Psoas muscle (tissue), 8 donors: ENCODE data around the gene C10orf53. TPM values are rescaled to one million over a fixed set of nuclear protein-coding genes. Genes with fewer than 3 reads are reported as not detected.

Experiments used
- ATAC-seq, 4 donors: fragments of 200-7000 bp; cut with Tn5 transposase; one replicate each; pipeline ENCODE4 v1.9.1; 2020; ENCODE audit warnings: moderate library complexity in 3 of 4, mild to moderate bottlenecking in 2 of 4
- DNase-seq, 2 donors: peaks; one replicate each; pipeline ENCODE4 v3.0.0-alpha.2; 2020
- H3K27ac ChIP-seq: fragments of 200-600 bp; one replicate; pipeline ENCODE4 v1.8.0; 2022
- H3K27me3 ChIP-seq, 3 donors: fragments of 200-600 bp in 1 of 3; one replicate each; pipeline versions ENCODE4 v1.6.1 to v1.8.0; 2013 to 2022; ENCODE audit warnings: low read length in 2 of 3, mild to moderate bottlenecking in 2 of 3, moderate library complexity in 1 of 3; ENCODE audit not compliant: insufficient read depth in 3 of 3
- H3K36me3 ChIP-seq, 2 donors: fragments of 200-600 bp in 1 of 2; one replicate each; pipeline versions ENCODE4 v1.6.1 to v1.8.0; 2013 to 2022; ENCODE audit warnings: low read depth in 1 of 2, mild to moderate bottlenecking in 1 of 2, moderate library complexity in 1 of 2; ENCODE audit not compliant: insufficient read depth in 1 of 2
- H3K4me1 ChIP-seq: fragments of 200-600 bp; one replicate; pipeline ENCODE4 v1.8.0; 2022
- H3K4me3 ChIP-seq: fragments of 200-600 bp; one replicate; pipeline ENCODE4 v1.8.0; 2022; ENCODE audit warnings: mild to moderate bottlenecking
- H3K9me3 ChIP-seq: fragments of 200-600 bp; one replicate; pipeline ENCODE4 v1.8.0; 2022
- WGBS, 3 donors: extraction: QIAGEN DNeasy Blood & Tissue Kit; methylation state at CpG; one replicate each; pipeline versions ENCODE4 v1.1.6 to v1.1.7; 2013; 5-methylcytosine and 5-hydroxymethylcytosine counted together
- intact Hi-C, 2 donors: fragments of 100-400 bp; cut with DNase I; formaldehyde crosslinking; loops; one replicate each; pipeline versions ENCODE4 v1.11.0 to v1.14.2; 2022
- polyA plus RNA-seq, 3 donors: library from polyadenylated mRNA; stranded (reverse); fragments of 200-250 nt; gene quantifications; one replicate each; pipeline ENCODE4 v1.2.3, GENCODE V29; 2013
- total RNA-seq, 4 donors: library from RNA; stranded (reverse); fragmentation: NEBNext Ultra II Directional in 2 of 4; extraction: Animal tissue kit (Norgen Biotek cat#: 25700) in 2 of 4; gene quantifications; one replicate each; pipeline versions ENCODE4 v1.2.1 to v1.2.4, GENCODE V29; 2021 to 2023
- TF ChIP-seq, protein P1 (sequence below): fragments of 200-600 bp; IDR thresholded peaks from one replicate; pipeline ENCODE4 v1.8.0; 2022; ENCODE audit warnings: antibody characterized with exemption
- donor health status: healthy with polysubstance abuse.
- donor health status: DM: no; HTN: no; CAD: no; lungs with moderate emphysema.
- donor health status: Bipolar disorder and iron deficiency.
- donor health status: healthy.
- donor health status: DM: yes; HTN: yes; CAD: no.
- donor health status: DM: no; HTN: no; CAD: no.
- donor health status: DM: no; HTN: no; CAD: no.
- donor health status: DM: yes; HTN: yes; CAD: no.

Gene C10orf53
- total and polyA plus RNA-seq, 7 donors, result not detected

DNA sequence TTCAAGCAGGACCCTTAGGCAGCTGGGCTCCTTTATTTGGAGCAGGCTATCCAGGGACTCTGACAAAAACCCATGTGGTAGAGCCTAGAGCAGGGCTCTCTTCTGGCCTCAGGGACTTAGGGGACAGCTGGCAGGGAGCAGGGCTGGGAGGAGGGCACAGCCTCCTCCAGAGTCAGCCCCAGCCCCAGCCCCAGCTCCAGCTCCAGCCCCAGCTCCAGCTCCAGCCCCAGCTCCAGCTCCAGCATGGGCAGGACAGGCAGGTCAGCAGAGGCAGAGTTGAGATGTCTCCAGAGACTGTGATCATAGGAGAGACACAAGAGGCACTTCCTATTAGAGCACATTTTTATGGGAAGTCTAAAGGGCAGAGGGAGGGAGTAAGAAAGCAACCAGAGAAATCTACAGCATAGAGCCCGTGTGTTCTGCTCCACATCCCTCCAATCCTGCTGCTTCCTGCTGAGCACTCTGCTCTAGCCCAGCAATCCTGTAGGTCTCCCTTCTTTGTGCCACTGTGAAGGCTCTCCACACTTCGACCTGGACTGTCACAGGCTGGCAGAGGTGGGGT, 13.3 kb upstream of the C10orf53 start:
- H3K4me3 ChIP-seq, result no peak overlapping the region
- H3K36me3 ChIP-seq, result no peaks in the 10 kb centered on the region
- WGBS, 3 donors, result 24 to 49% (median 47%) methylated on average over 2 of the region's 2 CpGs
- H3K27me3 ChIP-seq, result peaks cover 0 to 2% (median 0%) of the 10 kb centered on the region in 3 donors
- H3K27ac ChIP-seq, result no peak overlapping the region
- ATAC-seq (no peak), DNase-seq (no peak)
- no peaks in the 10 kb centered on the region for H3K4me1 ChIP-seq
- TF ChIP-seq, protein P1, sequence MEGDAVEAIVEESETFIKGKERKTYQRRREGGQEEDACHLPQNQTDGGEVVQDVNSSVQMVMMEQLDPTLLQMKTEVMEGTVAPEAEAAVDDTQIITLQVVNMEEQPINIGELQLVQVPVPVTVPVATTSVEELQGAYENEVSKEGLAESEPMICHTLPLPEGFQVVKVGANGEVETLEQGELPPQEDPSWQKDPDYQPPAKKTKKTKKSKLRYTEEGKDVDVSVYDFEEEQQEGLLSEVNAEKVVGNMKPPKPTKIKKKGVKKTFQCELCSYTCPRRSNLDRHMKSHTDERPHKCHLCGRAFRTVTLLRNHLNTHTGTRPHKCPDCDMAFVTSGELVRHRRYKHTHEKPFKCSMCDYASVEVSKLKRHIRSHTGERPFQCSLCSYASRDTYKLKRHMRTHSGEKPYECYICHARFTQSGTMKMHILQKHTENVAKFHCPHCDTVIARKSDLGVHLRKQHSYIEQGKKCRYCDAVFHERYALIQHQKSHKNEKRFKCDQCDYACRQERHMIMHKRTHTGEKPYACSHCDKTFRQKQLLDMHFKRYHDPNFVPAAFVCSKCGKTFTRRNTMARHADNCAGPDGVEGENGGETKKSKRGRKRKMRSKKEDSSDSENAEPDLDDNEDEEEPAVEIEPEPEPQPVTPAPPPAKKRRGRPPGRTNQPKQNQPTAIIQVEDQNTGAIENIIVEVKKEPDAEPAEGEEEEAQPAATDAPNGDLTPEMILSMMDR, result no peak
- intact Hi-C loops, result no loop called here
- no peaks in the 10 kb centered on the region for H3K9me3 ChIP-seq

- intact Hi-C loops, result no loop called here
- H3K36me3 ChIP-seq, result no peaks in the 10 kb centered on the region
- no peak overlapping the region for H3K27ac ChIP-seq
- H3K27me3 ChIP-seq, result peaks cover 0 to 2% (median 0%) of the 10 kb centered on the region in 3 donors
- TF ChIP-seq, protein P1, result no peak
- WGBS, 3 donors, result 75 to 82% (median 79%) methylated on average over 5 of the region's 5 CpGs
- ATAC-seq (no peak), DNase-seq (no peak)
- no peaks in the 10 kb centered on the region for H3K4me1 ChIP-seq
- H3K4me3 ChIP-seq, result no peak overlapping the region
- no peaks in the 10 kb centered on the region for H3K9me3 ChIP-seq
Observed at GRCh38 chr10:49666685-49667084, 12.8 kb upstream of the C10orf53 start.

- H3K27ac ChIP-seq, result no peak overlapping the region
- intact Hi-C loops, result no loop called here
- TF ChIP-seq, protein P1, result no peak
- no peaks in the 10 kb centered on the region for H3K36me3 ChIP-seq
- H3K4me3 ChIP-seq, result no peak overlapping the region
- H3K27me3 ChIP-seq, result peaks cover 0 to 2% (median 0%) of the 10 kb centered on the region in 3 donors
- ATAC-seq (no peak), DNase-seq (no peak)
- H3K4me1 ChIP-seq, result no peaks in the 10 kb centered on the region
- H3K9me3 ChIP-seq, result no peaks in the 10 kb centered on the region
- 67 to 78% (median 74%) methylated on average over 2 of the region's 2 CpGs for WGBS, 3 donors
Observed at GRCh38 chr10:49667991-49668390, 11.5 kb upstream of the C10orf53 start.

DNA sequence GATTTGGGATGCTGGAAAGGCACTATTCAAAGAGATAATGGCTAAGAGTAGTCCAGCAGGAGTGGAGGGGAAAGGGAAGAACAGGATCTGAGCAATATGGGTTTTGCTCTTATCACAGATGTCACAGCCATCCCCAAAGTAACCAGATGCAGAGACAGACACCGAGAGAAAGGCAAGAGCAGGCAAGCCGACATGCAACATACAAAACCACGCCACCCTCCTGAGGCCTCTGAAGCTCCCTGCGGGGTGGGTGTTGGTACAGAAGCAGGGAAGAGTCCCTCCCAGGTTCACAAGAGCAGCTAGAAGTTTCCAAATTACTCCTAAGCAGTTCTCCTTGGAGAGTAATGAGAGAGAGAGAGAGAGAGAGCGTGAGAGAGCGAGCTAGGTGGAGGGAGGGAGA, 10.8 kb upstream of the C10orf53 start:
- intact Hi-C loops, result no loop called here
- TF ChIP-seq, protein P1, result no peak
- ATAC-seq (no peak), DNase-seq (no peak)
- WGBS, 3 donors, result 64 to 75% (median 66%) methylated on average over 6 of the region's 6 CpGs
- no peaks in the 10 kb centered on the region for H3K4me1 ChIP-seq
- no peaks in the 10 kb centered on the region for H3K9me3 ChIP-seq
- peaks cover 0 to 3% (median 2%) of the 10 kb centered on the region in 3 donors for H3K27me3 ChIP-seq
- H3K4me3 ChIP-seq, result no peak overlapping the region
- H3K36me3 ChIP-seq, result no peaks in the 10 kb centered on the region
- H3K27ac ChIP-seq, result no peak overlapping the region
